Fibroblast of lung (primary cell): ENCODE results near the gene NF1.

Source experiments
- CTCF ChIP-seq, 2 donors: IDR thresholded peaks in 1 of 2; conservative IDR thresholded peaks in 1 of 2; 1 replicate in 1 of 2; 2 replicates in 1 of 2; pipeline ENCODE4 v1.5.1; 2011 to 2012; ENCODE audit warnings: low read length in 2 of 2, control low read depth in 1 of 2, inconsistent platforms in 1 of 2, low read depth in 1 of 2, mild to moderate bottlenecking in 1 of 2
- EZH2 ChIP-seq: IDR thresholded peaks from 2 replicates; pipeline ENCODE4 v1.5.1; 2012; ENCODE audit warnings: low read length, control low read depth, mild to moderate bottlenecking; ENCODE audit errors: missing control alignments

GRCh38 chr17:31310260-31310659 is 215.5 kb downstream of the NF1 start:
- no peak for TF ChIP-seq CTCF (conservative IDR thresholded peaks at IDR 0.05 in 1 of 2, IDR thresholded peaks at IDR 0.05 in 1 of 2; ENCODE audit: low read depth in 1 of 2, low read length in 2 of 2)
- no peak for TF ChIP-seq EZH2
